HCEC 1CT (cell line): Measurements from ENCODE around the gene OVCA2.

Source experiments
- DNase-seq: peaks from one replicate; pipeline ENCODE4 v3.0.0-alpha.2; 2017

The OVCA2 gene

GRCh38 chr17:2015314-2015713, 26.5 kb upstream of the OVCA2 start:
- no peak for DNase-seq

- no peak for DNase-seq
These were observed 25.3 kb upstream of the OVCA2 start for GRCh38 chr17:2016494-2016893.

GRCh38 chr17:2017274-2017941, 24.4 kb upstream of the OVCA2 start:
- no peak for DNase-seq

GRCh38 chr17:2018716-2019510, 22.9 kb upstream of the OVCA2 start:
- no peak for DNase-seq

GRCh38 chr17:2019723-2020122, 22.1 kb upstream of the OVCA2 start:
- DNase-seq, result no peak

GRCh38 chr17:2020721-2021120, 21.1 kb upstream of the OVCA2 start:
- no peak for DNase-seq

- no peak for DNase-seq
These were observed 19.1 kb upstream of the OVCA2 start for GRCh38 chr17:2022647-2023240.

- DNase-seq, result no peak
These were observed 18.6 kb upstream of the OVCA2 start for GRCh38 chr17:2023256-2023655.

- no peak for DNase-seq
These were observed 17.9 kb upstream of the OVCA2 start for GRCh38 chr17:2023692-2024571.

GRCh38 chr17:2024572-2025219, 17.1 kb upstream of the OVCA2 start:
- no peak for DNase-seq

GRCh38 chr17:2025220-2025621, 16.6 kb upstream of the OVCA2 start, which contains the start of gene RTN4RL1:
TSS of gene RTN4RL1 (minus strand) at chr17:2025334. CDS start at chr17:2024865, 469 bp downstream.
- no peak for DNase-seq

- peak; percentile 69 for DNase-seq
These were observed 16.1 kb upstream of the OVCA2 start for GRCh38 chr17:2025622-2026309.

GRCh38 chr17:2027528-2028233, 14.1 kb upstream of the OVCA2 start:
- no peak for DNase-seq

- DNase-seq, result no peak
These were observed 13.6 kb upstream of the OVCA2 start for GRCh38 chr17:2028234-2028614.

- DNase-seq, result no peak
These were observed 13.1 kb upstream of the OVCA2 start for GRCh38 chr17:2028737-2029136.

GRCh38 chr17:2029911-2030778, 11.7 kb upstream of the OVCA2 start, which contains the start of gene DPH1:
TSS of gene DPH1 (plus strand) at chr17:2030153. CDS start at chr17:2030170, 17 bp downstream.
- peak; percentile 89 for DNase-seq

- DNase-seq, result no peak
These were observed 11.1 kb upstream of the OVCA2 start for GRCh38 chr17:2030779-2031163.

- no peak for DNase-seq
These were observed 8.7 kb upstream of the OVCA2 start for GRCh38 chr17:2033153-2033552.

GRCh38 chr17:2034157-2034556, 7.7 kb upstream of the OVCA2 start:
- peak; percentile 27 for DNase-seq
